Measurements from ENCODE around the gene TCF21. TPM values are rescaled to one million over a fixed set of nuclear protein-coding genes. Genes with fewer than 3 reads are reported as not detected.

The TCF21 gene
- total and polyA plus RNA-seq, 2 experiments from 2014 or later = 0.17 to 0.19 TPM

DNA sequence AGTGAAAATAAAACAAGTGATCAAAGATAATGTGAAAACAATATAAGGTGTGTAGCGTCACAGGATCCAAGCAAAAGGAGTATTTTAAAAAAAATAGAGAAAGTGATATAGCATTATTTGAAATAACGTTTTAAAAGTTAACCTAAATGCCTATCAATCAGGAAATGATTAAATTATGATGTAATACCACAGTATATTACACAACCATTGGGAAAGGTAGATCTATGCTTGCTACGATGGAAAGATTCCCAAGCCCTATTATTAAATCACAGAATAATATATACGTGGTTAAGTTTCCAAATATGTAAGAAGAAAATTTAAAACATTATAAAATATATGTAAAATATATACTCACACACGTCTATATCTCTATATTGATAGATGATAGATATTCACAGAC is 15.4 kb upstream of the TCF21 start:
- H3K36me3 ChIP-seq (ENCODE audit: insufficient read depth) = no peaks in the 10 kb centered on the region

More for the DNA sequence above, 15.4 kb upstream of the TCF21 start:
- Mint-ChIP-seq H3K27ac (no peak overlapping the region), H3K36me3 (ENCODE audit: low read depth) (no peaks in the 10 kb centered on the region), H3K4me3 (no peak overlapping the region), H3K27me3 (ENCODE audit: insufficient read depth, low read depth, poor library complexity) (peaks cover 1% of the 10 kb centered on the region), H3K4me1 (peaks cover 9% of the 10 kb centered on the region), H3K9me3 (no peaks in the 10 kb centered on the region)
- H2AFZ ChIP-seq = no peak overlapping the region
- H4K20me1 ChIP-seq (replicated peaks; ENCODE audit: insufficient read depth) = no peaks in the 10 kb centered on the region
- H3K4me1 ChIP-seq (ENCODE audit: insufficient read depth) = no peaks in the 10 kb centered on the region
- H3K79me2 ChIP-seq (replicated peaks; ENCODE audit: insufficient read depth) = no peaks in the 10 kb centered on the region
- no peaks in the 10 kb centered on the region for H3K27me3 ChIP-seq (ENCODE audit: insufficient read depth)
- H3K9me2 ChIP-seq (ENCODE audit: insufficient read depth) = no peaks in the 10 kb centered on the region
- H3K4me3 ChIP-seq = no peak overlapping the region
- no peak for TF ChIP-seq JUNB (IDR thresholded peaks at IDR 0.05; ENCODE audit: unreplicated experiment)
- TF ChIP-seq EZH2 (IDR thresholded peaks at IDR 0.05; ENCODE audit: low read depth, unreplicated experiment) = no peak
- TF ChIP-seq ZNF331 (CRISPR knock-in tag; IDR thresholded peaks at IDR 0.05; ENCODE audit: low read depth) = no peak
- TF ChIP-seq STAT1 (IDR thresholded peaks at IDR 0.05; ENCODE audit: unreplicated experiment) = no peak
- TF ChIP-seq POLR2AphosphoS5 (IDR thresholded peaks at IDR 0.05; ENCODE audit: low read depth) = no peak
- TF ChIP-seq, protein P1, sequence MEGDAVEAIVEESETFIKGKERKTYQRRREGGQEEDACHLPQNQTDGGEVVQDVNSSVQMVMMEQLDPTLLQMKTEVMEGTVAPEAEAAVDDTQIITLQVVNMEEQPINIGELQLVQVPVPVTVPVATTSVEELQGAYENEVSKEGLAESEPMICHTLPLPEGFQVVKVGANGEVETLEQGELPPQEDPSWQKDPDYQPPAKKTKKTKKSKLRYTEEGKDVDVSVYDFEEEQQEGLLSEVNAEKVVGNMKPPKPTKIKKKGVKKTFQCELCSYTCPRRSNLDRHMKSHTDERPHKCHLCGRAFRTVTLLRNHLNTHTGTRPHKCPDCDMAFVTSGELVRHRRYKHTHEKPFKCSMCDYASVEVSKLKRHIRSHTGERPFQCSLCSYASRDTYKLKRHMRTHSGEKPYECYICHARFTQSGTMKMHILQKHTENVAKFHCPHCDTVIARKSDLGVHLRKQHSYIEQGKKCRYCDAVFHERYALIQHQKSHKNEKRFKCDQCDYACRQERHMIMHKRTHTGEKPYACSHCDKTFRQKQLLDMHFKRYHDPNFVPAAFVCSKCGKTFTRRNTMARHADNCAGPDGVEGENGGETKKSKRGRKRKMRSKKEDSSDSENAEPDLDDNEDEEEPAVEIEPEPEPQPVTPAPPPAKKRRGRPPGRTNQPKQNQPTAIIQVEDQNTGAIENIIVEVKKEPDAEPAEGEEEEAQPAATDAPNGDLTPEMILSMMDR (conservative IDR thresholded peaks at IDR 0.05; ENCODE audit: low read depth in 2 of 2) = no peak
- TF ChIP-seq NANOG (IDR thresholded peaks at IDR 0.05; ENCODE audit: borderline replicate concordance) = no peak
- TF ChIP-seq CREB1 (CRISPR knock-in tag; IDR thresholded peaks at IDR 0.05; ENCODE audit: low read depth) = no peak
- TF ChIP-seq, protein P2, sequence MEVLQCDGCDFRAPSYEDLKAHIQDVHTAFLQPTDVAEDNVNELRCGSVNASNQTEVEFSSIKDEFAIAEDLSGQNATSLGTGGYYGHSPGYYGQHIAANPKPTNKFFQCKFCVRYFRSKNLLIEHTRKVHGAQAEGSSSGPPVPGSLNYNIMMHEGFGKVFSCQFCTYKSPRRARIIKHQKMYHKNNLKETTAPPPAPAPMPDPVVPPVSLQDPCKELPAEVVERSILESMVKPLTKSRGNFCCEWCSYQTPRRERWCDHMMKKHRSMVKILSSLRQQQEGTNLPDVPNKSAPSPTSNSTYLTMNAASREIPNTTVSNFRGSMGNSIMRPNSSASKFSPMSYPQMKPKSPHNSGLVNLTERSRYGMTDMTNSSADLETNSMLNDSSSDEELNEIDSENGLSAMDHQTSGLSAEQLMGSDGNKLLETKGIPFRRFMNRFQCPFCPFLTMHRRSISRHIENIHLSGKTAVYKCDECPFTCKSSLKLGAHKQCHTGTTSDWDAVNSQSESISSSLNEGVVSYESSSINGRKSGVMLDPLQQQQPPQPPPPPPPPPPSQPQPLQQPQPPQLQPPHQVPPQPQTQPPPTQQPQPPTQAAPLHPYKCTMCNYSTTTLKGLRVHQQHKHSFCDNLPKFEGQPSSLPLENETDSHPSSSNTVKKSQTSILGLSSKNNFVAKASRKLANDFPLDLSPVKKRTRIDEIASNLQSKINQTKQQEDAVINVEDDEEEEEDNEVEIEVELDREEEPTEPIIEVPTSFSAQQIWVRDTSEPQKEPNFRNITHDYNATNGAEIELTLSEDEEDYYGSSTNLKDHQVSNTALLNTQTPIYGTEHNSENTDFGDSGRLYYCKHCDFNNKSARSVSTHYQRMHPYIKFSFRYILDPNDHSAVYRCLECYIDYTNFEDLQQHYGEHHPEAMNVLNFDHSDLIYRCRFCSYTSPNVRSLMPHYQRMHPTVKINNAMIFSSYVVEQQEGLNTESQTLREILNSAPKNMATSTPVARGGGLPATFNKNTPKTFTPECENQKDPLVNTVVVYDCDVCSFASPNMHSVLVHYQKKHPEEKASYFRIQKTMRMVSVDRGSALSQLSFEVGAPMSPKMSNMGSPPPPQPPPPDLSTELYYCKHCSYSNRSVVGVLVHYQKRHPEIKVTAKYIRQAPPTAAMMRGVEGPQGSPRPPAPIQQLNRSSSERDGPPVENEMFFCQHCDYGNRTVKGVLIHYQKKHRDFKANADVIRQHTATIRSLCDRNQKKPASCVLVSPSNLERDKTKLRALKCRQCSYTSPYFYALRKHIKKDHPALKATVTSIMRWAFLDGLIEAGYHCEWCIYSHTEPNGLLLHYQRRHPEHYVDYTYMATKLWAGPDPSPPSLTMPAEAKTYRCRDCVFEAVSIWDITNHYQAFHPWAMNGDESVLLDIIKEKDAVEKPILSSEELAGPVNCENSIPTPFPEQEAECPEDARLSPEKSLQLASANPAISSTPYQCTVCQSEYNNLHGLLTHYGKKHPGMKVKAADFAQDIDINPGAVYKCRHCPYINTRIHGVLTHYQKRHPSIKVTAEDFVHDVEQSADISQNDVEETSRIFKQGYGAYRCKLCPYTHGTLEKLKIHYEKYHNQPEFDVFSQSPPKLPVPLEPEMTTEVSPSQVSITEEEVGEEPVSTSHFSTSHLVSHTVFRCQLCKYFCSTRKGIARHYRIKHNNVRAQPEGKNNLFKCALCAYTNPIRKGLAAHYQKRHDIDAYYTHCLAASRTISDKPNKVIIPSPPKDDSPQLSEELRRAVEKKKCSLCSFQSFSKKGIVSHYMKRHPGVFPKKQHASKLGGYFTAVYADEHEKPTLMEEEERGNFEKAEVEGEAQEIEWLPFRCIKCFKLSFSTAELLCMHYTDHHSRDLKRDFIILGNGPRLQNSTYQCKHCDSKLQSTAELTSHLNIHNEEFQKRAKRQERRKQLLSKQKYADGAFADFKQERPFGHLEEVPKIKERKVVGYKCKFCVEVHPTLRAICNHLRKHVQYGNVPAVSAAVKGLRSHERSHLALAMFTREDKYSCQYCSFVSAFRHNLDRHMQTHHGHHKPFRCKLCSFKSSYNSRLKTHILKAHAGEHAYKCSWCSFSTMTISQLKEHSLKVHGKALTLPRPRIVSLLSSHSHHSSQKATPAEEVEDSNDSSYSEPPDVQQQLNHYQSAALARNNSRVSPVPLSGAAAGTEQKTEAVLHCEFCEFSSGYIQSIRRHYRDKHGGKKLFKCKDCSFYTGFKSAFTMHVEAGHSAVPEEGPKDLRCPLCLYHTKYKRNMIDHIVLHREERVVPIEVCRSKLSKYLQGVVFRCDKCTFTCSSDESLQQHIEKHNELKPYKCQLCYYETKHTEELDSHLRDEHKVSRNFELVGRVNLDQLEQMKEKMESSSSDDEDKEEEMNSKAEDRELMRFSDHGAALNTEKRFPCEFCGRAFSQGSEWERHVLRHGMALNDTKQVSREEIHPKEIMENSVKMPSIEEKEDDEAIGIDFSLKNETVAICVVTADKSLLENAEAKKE (CRISPR knock-in tag; IDR thresholded peaks at IDR 0.05) = no peak
- TF ChIP-seq, protein P3, sequence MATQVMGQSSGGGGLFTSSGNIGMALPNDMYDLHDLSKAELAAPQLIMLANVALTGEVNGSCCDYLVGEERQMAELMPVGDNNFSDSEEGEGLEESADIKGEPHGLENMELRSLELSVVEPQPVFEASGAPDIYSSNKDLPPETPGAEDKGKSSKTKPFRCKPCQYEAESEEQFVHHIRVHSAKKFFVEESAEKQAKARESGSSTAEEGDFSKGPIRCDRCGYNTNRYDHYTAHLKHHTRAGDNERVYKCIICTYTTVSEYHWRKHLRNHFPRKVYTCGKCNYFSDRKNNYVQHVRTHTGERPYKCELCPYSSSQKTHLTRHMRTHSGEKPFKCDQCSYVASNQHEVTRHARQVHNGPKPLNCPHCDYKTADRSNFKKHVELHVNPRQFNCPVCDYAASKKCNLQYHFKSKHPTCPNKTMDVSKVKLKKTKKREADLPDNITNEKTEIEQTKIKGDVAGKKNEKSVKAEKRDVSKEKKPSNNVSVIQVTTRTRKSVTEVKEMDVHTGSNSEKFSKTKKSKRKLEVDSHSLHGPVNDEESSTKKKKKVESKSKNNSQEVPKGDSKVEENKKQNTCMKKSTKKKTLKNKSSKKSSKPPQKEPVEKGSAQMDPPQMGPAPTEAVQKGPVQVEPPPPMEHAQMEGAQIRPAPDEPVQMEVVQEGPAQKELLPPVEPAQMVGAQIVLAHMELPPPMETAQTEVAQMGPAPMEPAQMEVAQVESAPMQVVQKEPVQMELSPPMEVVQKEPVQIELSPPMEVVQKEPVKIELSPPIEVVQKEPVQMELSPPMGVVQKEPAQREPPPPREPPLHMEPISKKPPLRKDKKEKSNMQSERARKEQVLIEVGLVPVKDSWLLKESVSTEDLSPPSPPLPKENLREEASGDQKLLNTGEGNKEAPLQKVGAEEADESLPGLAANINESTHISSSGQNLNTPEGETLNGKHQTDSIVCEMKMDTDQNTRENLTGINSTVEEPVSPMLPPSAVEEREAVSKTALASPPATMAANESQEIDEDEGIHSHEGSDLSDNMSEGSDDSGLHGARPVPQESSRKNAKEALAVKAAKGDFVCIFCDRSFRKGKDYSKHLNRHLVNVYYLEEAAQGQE (IDR thresholded peaks at IDR 0.05; ENCODE audit: unreplicated experiment) = no peak
- no peak for TF ChIP-seq EZH2phosphoT487 (IDR thresholded peaks at IDR 0.05; ENCODE audit: unreplicated experiment)
- TF ChIP-seq ZNF114 (CRISPR knock-in tag; IDR thresholded peaks at IDR 0.05) = no peak
- H3K4me2 ChIP-seq = no peak overlapping the region
- ATAC-seq = no peak
- DNase-seq (ENCODE audit: low spot score) = no peak
- H3F3A ChIP-seq (replicated peaks; ENCODE audit: low read depth) = no peaks in the 10 kb centered on the region
- H3K27ac ChIP-seq (ENCODE audit: low read depth) = no peak overlapping the region

Measured in GM23338 (cell line).